IMR-90 (cell line): ENCODE measurements around the gene KDM1B. TPM values are rescaled to one million over a fixed set of nuclear protein-coding genes. Genes with fewer than 3 reads are reported as not detected.

ENCODE experiments used
- ATAC-seq: fragments of 200-7000 bp; cut with Tn5 transposase; 2 replicates; pipeline ENCODE4 v1.9.1; 2020; ENCODE audit warnings: low read depth, mild to moderate bottlenecking, moderate library complexity
- BruUV-seq: library from RNA; stranded (reverse); fragments of 400-500 nt; replicated peaks from 2 replicates; lab custom pipeline; 2021; lab: Mats Ljungman, UMichigan
- CTCF ChIA-PET: fragments of 300-600 bp; formaldehyde crosslinking; extraction: SDS; loops from one replicate; lab custom pipeline; 2021; ENCODE audit warnings: antibody characterized with exemption; lab: Yijun Ruan, JAX
- POLR2A ChIA-PET: fragments of 300-600 bp; sonication (Branson Sonifier 250); formaldehyde crosslinking; loops from one replicate; lab custom pipeline; 2022; ENCODE audit warnings: antibody characterized with exemption; ENCODE audit not compliant: unreplicated experiment; lab: Charles Lee
- DNase-seq: peaks from one replicate; pipeline ENCODE4 v3.0.0; 2013
- H2AFZ ChIP-seq: replicated peaks from 2 replicates; pipeline ENCODE3; 2013; ENCODE audit warnings: low read length, mild to moderate bottlenecking; ENCODE audit not compliant: poor library complexity
- H2AK5ac ChIP-seq: 2 replicates; pipeline ENCODE4 v1.6.1; 2013; ENCODE audit warnings: low read depth, low read length, inconsistent platforms
- H2AK9ac ChIP-seq: replicated peaks from 2 replicates; pipeline ENCODE3; 2013; ENCODE audit warnings: mild to moderate bottlenecking, low read depth, low read length, moderate library complexity; ENCODE audit not compliant: poor library complexity
- H2BK120ac ChIP-seq: 2 replicates; pipeline ENCODE4 v1.6.1; 2013; ENCODE audit warnings: low read depth, low read length, inconsistent platforms
- H2BK15ac ChIP-seq: 3 replicates; pipeline ENCODE4 v1.6.1; 2013; ENCODE audit warnings: low read depth, low read length, inconsistent platforms
- H2BK20ac ChIP-seq: 2 replicates; pipeline ENCODE4 v1.6.1; 2013; ENCODE audit warnings: low read depth, mild to moderate bottlenecking, inconsistent platforms, low read length, moderate library complexity
- H2BK5ac ChIP-seq: 2 replicates; pipeline ENCODE4 v1.6.1; 2013; ENCODE audit warnings: mild to moderate bottlenecking, low read depth, low read length, inconsistent platforms; ENCODE audit not compliant: poor library complexity, severe bottlenecking
- H3K14ac ChIP-seq: replicated peaks from 2 replicates; pipeline ENCODE4 v1.6.1; 2013; ENCODE audit warnings: low read depth, low read length, inconsistent platforms
- H3K18ac ChIP-seq: 2 replicates; pipeline ENCODE4 v1.6.1; 2013; ENCODE audit warnings: low read depth, low read length, control low read depth
- H3K23ac ChIP-seq: 2 replicates; pipeline ENCODE4 v1.6.1; 2013; ENCODE audit warnings: low read depth, low read length, inconsistent platforms
- H3K27ac ChIP-seq: 2 replicates; pipeline ENCODE4 v1.5.1; 2013; ENCODE audit warnings: mild to moderate bottlenecking, control low read depth, low read length; ENCODE audit not compliant: insufficient read depth
- H3K27me3 ChIP-seq: 2 replicates; pipeline ENCODE4 v1.6.1; 2013; ENCODE audit warnings: low read length; ENCODE audit not compliant: control insufficient read depth, insufficient read depth
- H3K36me3 ChIP-seq: 2 replicates; pipeline ENCODE4 v1.6.1; 2013; ENCODE audit warnings: low read length, mixed read lengths; ENCODE audit not compliant: control insufficient read depth, insufficient read depth
- H3K4ac ChIP-seq: 2 replicates; pipeline ENCODE4 v1.6.1; 2013; ENCODE audit warnings: low read depth, low read length, inconsistent platforms
- H3K4me1 ChIP-seq: 2 replicates; pipeline ENCODE4 v1.6.1; 2013; ENCODE audit warnings: low read length, mixed read lengths; ENCODE audit not compliant: control insufficient read depth, insufficient read depth
- H3K4me2 ChIP-seq: 2 replicates; pipeline ENCODE4 v1.6.1; 2013; ENCODE audit warnings: low read depth, mild to moderate bottlenecking, control low read depth, low read length, moderate library complexity
- H3K4me3 ChIP-seq: 2 replicates; pipeline ENCODE4 v1.5.1; 2013; ENCODE audit warnings: low read depth, mild to moderate bottlenecking, control low read depth, low read length, moderate library complexity; ENCODE audit not compliant: insufficient read depth
- H3K56ac ChIP-seq: 2 replicates; pipeline ENCODE4 v1.6.1; 2013; ENCODE audit warnings: low read length, inconsistent platforms; ENCODE audit not compliant: insufficient read depth; ENCODE audit errors: extremely low read depth
- H3K79me1 ChIP-seq, 2 experiments: 2 replicates each; pipeline ENCODE4 v1.6.1; 2013; ENCODE audit warnings: low read length in 2 of 2, inconsistent platforms in 1 of 2, low read depth in 1 of 2
- H3K9ac ChIP-seq: 2 replicates; pipeline ENCODE4 v1.6.1; 2013; ENCODE audit warnings: low read depth, low read length, control low read depth
- H3K9me1 ChIP-seq: 2 replicates; pipeline ENCODE4 v1.6.1; 2013; ENCODE audit warnings: low read length, inconsistent platforms; ENCODE audit not compliant: insufficient read depth
- H3K9me3 ChIP-seq: 2 replicates; pipeline ENCODE4 v1.6.1; 2013; ENCODE audit warnings: low read length; ENCODE audit not compliant: control insufficient read depth, insufficient read depth
- H4K20me1 ChIP-seq: 2 replicates; pipeline ENCODE4 v1.6.1; 2013; ENCODE audit warnings: low read length, inconsistent platforms; ENCODE audit not compliant: insufficient read depth
- H4K5ac ChIP-seq: 2 replicates; pipeline ENCODE4 v1.6.1; 2013; ENCODE audit warnings: mild to moderate bottlenecking, low read depth, low read length, control low read depth
- H4K8ac ChIP-seq, 2 experiments: 2 replicates each; pipeline ENCODE4 v1.6.1; 2013; ENCODE audit warnings: low read depth in 2 of 2, low read length in 2 of 2, control low read depth in 1 of 2, inconsistent platforms in 1 of 2
- H4K91ac ChIP-seq: 2 replicates; pipeline ENCODE4 v1.6.1; 2013; ENCODE audit warnings: low read depth, low read length, inconsistent platforms; ENCODE audit not compliant: insufficient read depth
- CEBPB ChIP-seq: IDR thresholded peaks from 2 replicates; pipeline ENCODE4 v1.6.1; 2012; ENCODE audit warnings: low read depth, low read length, improper control_type of control experiment
- MAFK ChIP-seq: IDR thresholded peaks from 2 replicates; pipeline ENCODE4 v1.6.1; 2012; ENCODE audit warnings: low read depth, low read length, improper control_type of control experiment
- MAZ ChIP-seq: IDR thresholded peaks from 2 replicates; pipeline ENCODE4 v1.6.1; 2012; ENCODE audit warnings: low read depth, mild to moderate bottlenecking, low read length, improper control_type of control experiment, moderate library complexity, borderline replicate concordance
- MXI1 ChIP-seq: IDR thresholded peaks from 2 replicates; pipeline ENCODE4 v1.6.1; 2012; ENCODE audit warnings: low read depth, mild to moderate bottlenecking, low read length, moderate library complexity, borderline replicate concordance
- POLR2A ChIP-seq: IDR thresholded peaks from 2 replicates; pipeline ENCODE4 v1.6.1; 2012; ENCODE audit warnings: mild to moderate bottlenecking, low read depth, low read length
- RCOR1 ChIP-seq: IDR thresholded peaks from 2 replicates; pipeline ENCODE4 v1.6.1; 2012; ENCODE audit warnings: mild to moderate bottlenecking, low read length, improper control_type of control experiment; ENCODE audit not compliant: insufficient replicate concordance
- RFX5 ChIP-seq: IDR thresholded peaks from 2 replicates; pipeline ENCODE4 v1.8.0; 2012; ENCODE audit warnings: low read depth, mild to moderate bottlenecking, low read length, moderate library complexity
- SMC3 ChIP-seq: fragments of 150-350 bp; IDR thresholded peaks from 2 replicates; pipeline ENCODE4 v1.6.1; 2016; ENCODE audit warnings: low read depth, mild to moderate bottlenecking, antibody characterized with exemption, low read length, moderate library complexity
- WGBS, 2 experiments: methylation state at CpG; one replicate each; pipeline versions ENCODE4 v1.1.5 to v1.1.7; 2013; ENCODE audit warnings: missing lambda C conversion rate in 2 of 2; ENCODE audit not compliant: insufficient read length in 1 of 2; ENCODE audit errors: extremely low coverage in 2 of 2; 5-methylcytosine and 5-hydroxymethylcytosine counted together
- dilution Hi-C: fragments of 300-500 bp; cut with HindIII; formaldehyde crosslinking; loops from one replicate; pipeline ENCODE4 v1.14.3; 2018; ENCODE audit warnings: low sequenced_read_pairs; ENCODE audit not compliant: unreplicated experiment
- in situ Hi-C: fragments of 300-500 bp; cut with MboI; formaldehyde crosslinking; loops from 3 replicates; pipeline ENCODE4 v1.14.3; 2019; ENCODE audit warnings: low sequenced_read_pairs, inconsistent platforms, mixed read lengths
- intact Hi-C: fragments of 100-400 bp; cut with micrococcal nuclease; formaldehyde crosslinking; loops from 2 replicates; pipeline ENCODE4 v1.10.0; 2022
- polyA plus RNA-seq, 3 experiments: library from polyadenylated mRNA; depleted of rRNA; stranded (reverse); fragments of >200 nt; gene quantifications; 2 replicates each; pipeline ENCODE4 v1.2.3, GENCODE V29; 2012; ENCODE audit warnings: low replicate concordance in 1 of 3
- total RNA-seq: library from RNA; depleted of rRNA; stranded (reverse); fragments of >200 nt; gene quantifications from 2 replicates; pipeline ENCODE4 v1.2.3, GENCODE V29; 2012
- TF ChIP-seq, protein P1 (sequence below): fragments of 150-350 bp; IDR thresholded peaks from 2 replicates; pipeline ENCODE4 v1.6.1; 2017; ENCODE audit warnings: mild to moderate bottlenecking, antibody characterized with exemption, low read length, low read depth

KDM1B gene
- total and polyA plus RNA-seq, 2 of the 4 experiments (the other 2 are of a cell fraction) = 13.2 to 16.7 TPM

DNA sequence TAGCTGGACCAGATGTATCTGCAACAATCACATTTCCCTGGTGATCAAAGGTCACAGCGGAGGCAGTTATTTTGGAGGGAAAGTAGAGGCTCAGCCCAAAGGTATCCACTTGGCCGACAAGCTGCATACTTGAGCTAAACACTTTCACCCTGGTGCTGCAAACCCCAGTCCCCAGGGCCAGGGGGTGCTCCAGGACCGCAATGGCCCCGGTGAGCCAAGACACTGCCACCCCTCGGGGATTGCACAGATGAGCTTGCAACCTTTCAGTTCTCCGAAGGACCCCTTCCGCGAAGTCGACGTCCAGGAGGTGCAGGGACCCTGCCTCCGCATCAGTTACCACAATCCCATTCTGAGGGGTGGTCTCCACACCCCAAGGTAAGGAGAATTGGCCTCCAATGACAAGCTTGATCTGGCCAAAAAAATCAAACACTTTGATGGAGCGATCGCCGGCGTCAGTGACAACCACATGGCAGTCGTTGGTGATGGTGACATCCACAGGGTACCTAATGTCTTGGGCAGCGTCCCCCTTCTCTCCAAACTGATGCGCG is 33.6 kb upstream of the KDM1B start:
- BruUV-seq = no TSS peak
- H3K36me3 ChIP-seq = no peaks in the 10 kb centered on the region
- in situ Hi-C loops = loop anchor here (5.0 kb wide), 2 partner anchors 134 to 284 kb away; partner anchors contain the start of gene KIF13A
- WGBS, 2 experiments = 59% methylated on average over 10 of the region's 19 CpGs; no CpG with 5 or more reads in 1 of the 2 experiments
- no peaks in the 10 kb centered on the region for H4K20me1 ChIP-seq
- H3K4me1 ChIP-seq = peaks cover 6% of the 10 kb centered on the region
- H3K56ac ChIP-seq = no peak overlapping the region
- H3K14ac ChIP-seq = no peak overlapping the region
- peak overlapping the region; percentile 17 to 92; a peak in 2 of 4 replicates for H4K8ac ChIP-seq
- POLR2A ChIA-PET = no interaction called here
- H4K5ac ChIP-seq = 0 out of 2 replicates have a peak overlapping the region, but pooled peaks have one; percentile 9
- no peak overlapping the region for H3K27ac ChIP-seq
- no peak overlapping the region for H4K91ac ChIP-seq
- peak overlapping the region; percentile 89 for H3K4ac ChIP-seq
- H2AFZ ChIP-seq = peak overlapping the region; percentile 98
- H3K4me3 ChIP-seq = no peak overlapping the region
- no peaks in the 10 kb centered on the region for H3K27me3 ChIP-seq
- peak overlapping the region; percentile 83 for H2AK9ac ChIP-seq
- no peaks in the 10 kb centered on the region for H3K9me3 ChIP-seq
- TF ChIP-seq RFX5 = no peak
- TF ChIP-seq, protein P1, sequence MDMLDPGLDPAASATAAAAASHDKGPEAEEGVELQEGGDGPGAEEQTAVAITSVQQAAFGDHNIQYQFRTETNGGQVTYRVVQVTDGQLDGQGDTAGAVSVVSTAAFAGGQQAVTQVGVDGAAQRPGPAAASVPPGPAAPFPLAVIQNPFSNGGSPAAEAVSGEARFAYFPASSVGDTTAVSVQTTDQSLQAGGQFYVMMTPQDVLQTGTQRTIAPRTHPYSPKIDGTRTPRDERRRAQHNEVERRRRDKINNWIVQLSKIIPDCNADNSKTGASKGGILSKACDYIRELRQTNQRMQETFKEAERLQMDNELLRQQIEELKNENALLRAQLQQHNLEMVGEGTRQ = no peak
- no peak for TF ChIP-seq MAZ
- TF ChIP-seq SMC3 = no peak
- TF ChIP-seq POLR2A = no peak
- TF ChIP-seq CEBPB = no peak
- no peak for TF ChIP-seq MXI1
- TF ChIP-seq MAFK = no peak
- no peak for TF ChIP-seq RCOR1
- DNase-seq = no peak
- no peak overlapping the region for H2BK5ac ChIP-seq
- no peak overlapping the region for H2BK20ac ChIP-seq
- CTCF ChIA-PET = interaction anchor here (0.6 to 2.2 kb wide), 7 partner anchors 19 to 324 kb away, joined by 3 to 7 read pairs (median 3); no protein-coding TSS in a partner anchor
- H3K4me2 ChIP-seq = peak overlapping the region; percentile 86; the same call in 1 of the 2 replicates
- H3K23ac ChIP-seq = no peak overlapping the region
- peak overlapping the region; percentile 75; the same call in 1 of the 2 replicates for H2AK5ac ChIP-seq
- no peak for ATAC-seq
- dilution Hi-C loops = no loop called here
- H3K9ac ChIP-seq = no peak overlapping the region
- H3K79me1 ChIP-seq = peaks cover 5 to 12% of the 10 kb centered on the region in 2 experiments; a peak in 2 of 4 replicates
- no peak overlapping the region for H2BK15ac ChIP-seq
- peaks cover 4% of the 10 kb centered on the region; the same call in 1 of the 2 replicates for H3K9me1 ChIP-seq
- H3K18ac ChIP-seq = no peak overlapping the region
- intact Hi-C loops = loop anchor here (1.0 to 5.0 kb wide), 4 partner anchors 134 to 304 kb away; partner anchors contain the start of gene KIF13A
- peak overlapping the region; percentile 27; the same call in 1 of the 2 replicates for H2BK120ac ChIP-seq
